SK-N-SH treated with all-trans-retinoic acid at 6 μM for 48 hours (cell line): ENCODE data around the gene ARF4.

Source experiments
- ATAC-seq: fragments of 200-7000 bp; cut with Tn5 transposase; 3 replicates; pipeline ENCODE4 v1.9.1; 2020; ENCODE audit warnings: mild to moderate bottlenecking, moderate library complexity
- ARNTL ChIP-seq: fragments of 450-650 bp; formaldehyde crosslinking; IDR thresholded peaks from 2 replicates; pipeline ENCODE4 v1.5.0; 2020; ENCODE audit warnings: low read depth, mild to moderate bottlenecking, moderate library complexity, borderline replicate concordance
- BACH2 ChIP-seq: fragments of 250-450 bp; sonication (Bioruptor Pico); IDR thresholded peaks from 2 replicates; pipeline ENCODE4 v1.9.0; 2021; ENCODE audit warnings: mild to moderate bottlenecking, borderline replicate concordance
- CSDC2 ChIP-seq: fragments of 250-450 bp; sonication (Bioruptor Pico); IDR thresholded peaks from 2 replicates; pipeline ENCODE4 v1.5.0; 2020; ENCODE audit warnings: mild to moderate bottlenecking, moderate library complexity
- GLIS3 ChIP-seq: fragments of 250-450 bp; sonication (Bioruptor Pico); IDR thresholded peaks from 2 replicates; pipeline ENCODE4 v1.5.0; 2020; ENCODE audit warnings: mild to moderate bottlenecking, moderate library complexity
- ISL1 ChIP-seq: fragments of 250-450 bp; sonication (Bioruptor Pico); IDR thresholded peaks from 2 replicates; pipeline ENCODE4 v2.1.2; 2022; ENCODE audit warnings: mild to moderate bottlenecking, moderate library complexity
- OSR1 ChIP-seq: fragments of 250-450 bp; sonication (Bioruptor Pico); IDR thresholded peaks from 2 replicates; pipeline ENCODE4 v1.8.0; 2022; ENCODE audit warnings: moderate library complexity, mild to moderate bottlenecking, inconsistent platforms
- PPARA ChIP-seq: fragments of 250-450 bp; sonication (Bioruptor Pico); IDR thresholded peaks from 2 replicates; pipeline ENCODE4 v1.5.0; 2020; ENCODE audit warnings: mild to moderate bottlenecking, borderline replicate concordance
- SNAI2 ChIP-seq: fragments of 250-450 bp; sonication (Bioruptor Pico); IDR thresholded peaks from 2 replicates; pipeline ENCODE4 v1.5.0; 2020; ENCODE audit warnings: mild to moderate bottlenecking, moderate library complexity
- TCF4 ChIP-seq: fragments of 250-450 bp; sonication (Bioruptor Pico); IDR thresholded peaks from 2 replicates; pipeline ENCODE4 v1.8.0; 2021; ENCODE audit warnings: mild to moderate bottlenecking, moderate library complexity, borderline replicate concordance
- TOX ChIP-seq: fragments of 250-450 bp; sonication (Bioruptor Pico); IDR thresholded peaks from 2 replicates; pipeline ENCODE4 v1.8.0; 2021; ENCODE audit warnings: mild to moderate bottlenecking, moderate library complexity, borderline replicate concordance
- TSHZ2 ChIP-seq: fragments of 250-450 bp; sonication (Bioruptor Pico); IDR thresholded peaks from 2 replicates; pipeline ENCODE4 v1.5.0; 2020; ENCODE audit warnings: mild to moderate bottlenecking, moderate library complexity
- ZC3H10 ChIP-seq: fragments of 250-450 bp; sonication (Bioruptor Pico); IDR thresholded peaks from 2 replicates; pipeline ENCODE4 v1.5.1; 2021; ENCODE audit warnings: mild to moderate bottlenecking, moderate library complexity
- ZFP3 ChIP-seq: fragments of 250-450 bp; sonication (Bioruptor Pico); IDR thresholded peaks from 2 replicates; pipeline ENCODE4 v1.5.0; 2020; ENCODE audit warnings: mild to moderate bottlenecking, moderate library complexity
- ZFP30 ChIP-seq: fragments of 450-650 bp; formaldehyde crosslinking; IDR thresholded peaks from 2 replicates; pipeline ENCODE4 v1.5.0; 2022; ENCODE audit warnings: mild to moderate bottlenecking, moderate library complexity
- ZNF565 ChIP-seq: fragments of 450-650 bp; formaldehyde crosslinking; conservative IDR thresholded peaks from 2 replicates; pipeline ENCODE4 v1.5.0; 2020; ENCODE audit warnings: low read depth, mild to moderate bottlenecking, moderate library complexity
- ZNF70 ChIP-seq: fragments of 450-650 bp; formaldehyde crosslinking; IDR thresholded peaks from 2 replicates; pipeline ENCODE4 v1.5.0; 2020; ENCODE audit warnings: mild to moderate bottlenecking, moderate library complexity
- ZNF8 ChIP-seq: fragments of 450-650 bp; formaldehyde crosslinking; IDR thresholded peaks from 2 replicates; pipeline ENCODE4 v1.5.0; 2020; ENCODE audit warnings: mild to moderate bottlenecking, moderate library complexity
- TF ChIP-seq, protein P1 (sequence below): fragments of 250-450 bp; sonication (Bioruptor Pico); IDR thresholded peaks from 2 replicates; pipeline ENCODE4 v1.8.0; 2021; ENCODE audit warnings: low read depth, mild to moderate bottlenecking, moderate library complexity, borderline replicate concordance
- TF ChIP-seq, protein P2 (sequence below): fragments of 250-450 bp; sonication (Bioruptor Pico); IDR thresholded peaks from 2 replicates; pipeline ENCODE4 v1.5.1; 2021; ENCODE audit warnings: mild to moderate bottlenecking, moderate library complexity
- TF ChIP-seq, protein P3 (sequence below): fragments of 250-450 bp; sonication (Bioruptor Pico); IDR thresholded peaks from 2 replicates; pipeline ENCODE4 v1.8.0; 2020; ENCODE audit warnings: mild to moderate bottlenecking, moderate library complexity, borderline replicate concordance

The ARF4 gene

DNA sequence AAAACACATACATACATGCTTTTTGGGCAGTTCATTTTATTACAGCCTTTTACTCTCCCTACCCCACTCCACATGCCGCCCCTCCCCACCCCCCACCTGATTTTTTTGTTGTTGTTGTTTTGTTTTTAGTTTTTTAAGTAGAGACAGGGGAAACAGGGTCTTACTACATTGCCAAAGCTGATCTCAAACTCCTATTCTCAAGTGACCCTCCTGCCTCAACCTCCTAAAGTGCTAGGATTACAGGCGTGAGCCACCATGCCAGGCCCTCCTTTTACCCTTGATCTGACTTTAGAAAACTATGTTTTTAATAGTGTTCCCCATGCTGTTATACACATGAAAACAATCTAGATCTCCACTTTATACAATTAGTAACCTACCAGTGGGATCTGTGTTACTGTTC, 26.3 kb downstream of the ARF4 start:
- no peak for TF ChIP-seq TSHZ2 (CRISPR knock-in tag)
- no peak for TF ChIP-seq ZFP3 (CRISPR knock-in tag)
- no peak for TF ChIP-seq GLIS3
- TF ChIP-seq SNAI2 (CRISPR knock-in tag): no peak
- no peak for TF ChIP-seq BACH2 (CRISPR knock-in tag)
- TF ChIP-seq TOX (CRISPR knock-in tag): no peak
- TF ChIP-seq ZFP30: no peak
- TF ChIP-seq, protein P1, sequence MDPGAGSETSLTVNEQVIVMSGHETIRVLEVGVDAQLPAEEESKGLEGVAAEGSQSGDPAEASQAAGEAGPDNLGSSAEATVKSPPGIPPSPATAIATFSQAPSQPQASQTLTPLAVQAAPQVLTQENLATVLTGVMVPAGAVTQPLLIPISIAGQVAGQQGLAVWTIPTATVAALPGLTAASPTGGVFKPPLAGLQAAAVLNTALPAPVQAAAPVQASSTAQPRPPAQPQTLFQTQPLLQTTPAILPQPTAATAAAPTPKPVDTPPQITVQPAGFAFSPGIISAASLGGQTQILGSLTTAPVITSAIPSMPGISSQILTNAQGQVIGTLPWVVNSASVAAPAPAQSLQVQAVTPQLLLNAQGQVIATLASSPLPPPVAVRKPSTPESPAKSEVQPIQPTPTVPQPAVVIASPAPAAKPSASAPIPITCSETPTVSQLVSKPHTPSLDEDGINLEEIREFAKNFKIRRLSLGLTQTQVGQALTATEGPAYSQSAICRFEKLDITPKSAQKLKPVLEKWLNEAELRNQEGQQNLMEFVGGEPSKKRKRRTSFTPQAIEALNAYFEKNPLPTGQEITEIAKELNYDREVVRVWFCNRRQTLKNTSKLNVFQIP: no peak
- TF ChIP-seq ZNF565 (CRISPR knock-in tag): no peak
- TF ChIP-seq CSDC2: no peak
- TF ChIP-seq OSR1: no peak
- TF ChIP-seq ISL1 (CRISPR knock-in tag): no peak
- TF ChIP-seq ZNF8 (CRISPR knock-in tag): no peak
- no peak for TF ChIP-seq TCF4 (CRISPR knock-in tag)
- TF ChIP-seq, protein P2, sequence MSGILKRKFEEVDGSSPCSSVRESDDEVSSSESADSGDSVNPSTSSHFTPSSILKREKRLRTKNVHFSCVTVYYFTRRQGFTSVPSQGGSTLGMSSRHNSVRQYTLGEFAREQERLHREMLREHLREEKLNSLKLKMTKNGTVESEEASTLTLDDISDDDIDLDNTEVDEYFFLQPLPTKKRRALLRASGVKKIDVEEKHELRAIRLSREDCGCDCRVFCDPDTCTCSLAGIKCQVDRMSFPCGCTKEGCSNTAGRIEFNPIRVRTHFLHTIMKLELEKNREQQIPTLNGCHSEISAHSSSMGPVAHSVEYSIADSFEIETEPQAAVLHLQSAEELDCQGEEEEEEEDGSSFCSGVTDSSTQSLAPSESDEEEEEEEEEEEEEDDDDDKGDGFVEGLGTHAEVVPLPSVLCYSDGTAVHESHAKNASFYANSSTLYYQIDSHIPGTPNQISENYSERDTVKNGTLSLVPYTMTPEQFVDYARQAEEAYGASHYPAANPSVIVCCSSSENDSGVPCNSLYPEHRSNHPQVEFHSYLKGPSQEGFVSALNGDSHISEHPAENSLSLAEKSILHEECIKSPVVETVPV (CRISPR knock-in tag): no peak
- no peak for TF ChIP-seq ZNF70 (CRISPR knock-in tag)
- TF ChIP-seq PPARA (CRISPR knock-in tag): no peak
- no peak for TF ChIP-seq ZC3H10
- TF ChIP-seq ARNTL (CRISPR knock-in tag): no peak
- TF ChIP-seq, protein P3, sequence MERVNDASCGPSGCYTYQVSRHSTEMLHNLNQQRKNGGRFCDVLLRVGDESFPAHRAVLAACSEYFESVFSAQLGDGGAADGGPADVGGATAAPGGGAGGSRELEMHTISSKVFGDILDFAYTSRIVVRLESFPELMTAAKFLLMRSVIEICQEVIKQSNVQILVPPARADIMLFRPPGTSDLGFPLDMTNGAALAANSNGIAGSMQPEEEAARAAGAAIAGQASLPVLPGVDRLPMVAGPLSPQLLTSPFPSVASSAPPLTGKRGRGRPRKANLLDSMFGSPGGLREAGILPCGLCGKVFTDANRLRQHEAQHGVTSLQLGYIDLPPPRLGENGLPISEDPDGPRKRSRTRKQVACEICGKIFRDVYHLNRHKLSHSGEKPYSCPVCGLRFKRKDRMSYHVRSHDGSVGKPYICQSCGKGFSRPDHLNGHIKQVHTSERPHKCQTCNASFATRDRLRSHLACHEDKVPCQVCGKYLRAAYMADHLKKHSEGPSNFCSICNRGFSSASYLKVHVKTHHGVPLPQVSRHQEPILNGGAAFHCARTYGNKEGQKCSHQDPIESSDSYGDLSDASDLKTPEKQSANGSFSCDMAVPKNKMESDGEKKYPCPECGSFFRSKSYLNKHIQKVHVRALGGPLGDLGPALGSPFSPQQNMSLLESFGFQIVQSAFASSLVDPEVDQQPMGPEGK (CRISPR knock-in tag): no peak
- ATAC-seq: no peak

GRCh38 chr3:57569859-57570450, 27.2 kb downstream of the ARF4 start:
- ATAC-seq: no peak
- no peak for TF ChIP-seq ZNF565 (CRISPR knock-in tag)
- no peak for TF ChIP-seq TOX (CRISPR knock-in tag)
- TF ChIP-seq PPARA (CRISPR knock-in tag): no peak

DNA sequence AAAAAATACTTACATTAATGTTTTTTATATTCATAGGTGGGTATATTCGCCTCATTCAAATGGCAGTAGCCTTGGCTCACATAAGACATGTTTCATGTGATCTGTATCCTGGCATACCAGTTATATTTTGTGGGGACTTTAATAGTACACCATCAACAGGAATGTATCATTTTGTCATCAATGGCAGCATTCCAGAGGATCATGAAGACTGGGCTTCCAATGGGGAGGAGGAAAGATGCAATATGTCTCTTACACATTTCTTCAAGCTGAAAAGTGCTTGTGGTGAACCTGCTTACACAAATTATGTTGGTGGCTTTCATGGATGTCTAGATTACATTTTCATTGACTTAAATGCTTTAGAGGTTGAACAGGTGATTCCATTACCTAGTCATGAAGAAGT, 37.6 kb downstream of the ARF4 start:
- ATAC-seq: no peak
- TF ChIP-seq ZC3H10 (no peak), TOX (CRISPR knock-in tag) (no peak), CSDC2 (no peak), ISL1 (CRISPR knock-in tag) (no peak), ZNF70 (CRISPR knock-in tag) (no peak), PPARA (CRISPR knock-in tag) (no peak), TSHZ2 (CRISPR knock-in tag) (no peak), ZFP30 (no peak), SNAI2 (CRISPR knock-in tag) (no peak), ZFP3 (CRISPR knock-in tag) (no peak)
- TF ChIP-seq, protein P1: no peak
- TF ChIP-seq, protein P2 (CRISPR knock-in tag): no peak
- TF ChIP-seq, protein P3 (CRISPR knock-in tag): no peak
